Kasumi-1 (cell line): ENCODE data around the gene CTNND2.

Experiments used
- DNase-seq, 2 experiments: peaks; one replicate each; lab custom pipeline; 2025; lab: John Stamatoyannopoulos, UW

Gene CTNND2

DNA sequence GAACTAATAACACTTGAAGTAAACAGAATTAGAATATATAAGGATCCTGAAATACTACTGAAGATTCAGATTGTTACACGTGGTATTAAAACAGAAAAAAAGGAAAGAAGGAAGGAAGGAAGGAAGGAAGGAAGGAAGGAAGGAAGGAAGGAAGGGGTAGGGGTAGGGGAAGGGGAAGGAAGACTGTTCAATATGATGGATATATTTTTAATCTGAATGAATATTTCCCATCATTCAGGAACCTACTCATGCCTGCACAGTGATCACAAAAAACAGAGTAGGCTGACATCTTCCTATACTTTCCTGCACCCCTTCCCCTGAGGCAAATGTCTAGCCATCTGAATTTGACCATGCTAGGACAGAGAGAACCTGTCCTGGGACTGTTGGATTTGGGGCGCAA is 133.9 kb downstream of the CTNND2 start:
- no peak for DNase-seq

DNA sequence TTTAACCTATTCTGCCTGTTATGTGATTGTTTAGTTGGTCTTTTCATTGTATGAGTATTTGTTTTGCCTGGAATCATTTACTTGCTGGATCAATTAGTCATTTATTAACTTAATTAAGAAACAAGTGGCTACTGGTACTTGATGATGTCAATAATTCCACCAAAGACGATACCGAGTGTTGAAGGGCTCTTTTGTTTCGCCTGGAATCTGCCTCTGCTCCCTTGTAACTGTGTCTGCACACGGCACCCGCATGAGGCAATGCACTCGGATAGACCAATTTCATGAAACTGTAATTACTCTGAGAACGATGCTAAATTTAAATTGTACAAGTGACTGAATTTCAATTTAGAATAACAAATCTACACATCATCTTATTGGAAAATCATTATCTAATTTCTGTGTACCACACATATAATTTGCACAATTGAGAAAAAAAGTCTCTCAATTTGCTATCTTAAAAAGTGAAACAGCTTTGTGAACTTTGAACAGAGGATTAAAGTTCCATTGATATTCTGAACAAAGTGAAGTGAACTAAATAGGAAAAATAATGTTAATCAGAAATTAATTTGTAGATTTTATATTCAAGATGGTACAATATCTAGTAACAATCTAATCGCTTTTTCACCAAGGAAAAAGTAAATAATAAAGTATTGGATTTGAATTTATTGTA is 143.2 kb downstream of the CTNND2 start:
- DNase-seq = no peak

- no peak for DNase-seq
Observed at GRCh38 chr5:11758321-11758720, 145.9 kb downstream of the CTNND2 start.

GRCh38 chr5:11757661-11758060 is 146.6 kb downstream of the CTNND2 start:
- DNase-seq = no peak

GRCh38 chr5:11737010-11737409 is 167.2 kb downstream of the CTNND2 start:
- DNase-seq = no peak

- no peak for DNase-seq
Observed at GRCh38 chr5:11734369-11734768, 169.9 kb downstream of the CTNND2 start.

GRCh38 chr5:11733840-11734192 is 170.4 kb downstream of the CTNND2 start:
- DNase-seq = no peak

- DNase-seq = no peak
Observed at GRCh38 chr5:11733185-11733839, 170.9 kb downstream of the CTNND2 start.

GRCh38 chr5:11724940-11725339 is 179.3 kb downstream of the CTNND2 start:
- no peak for DNase-seq

DNA sequence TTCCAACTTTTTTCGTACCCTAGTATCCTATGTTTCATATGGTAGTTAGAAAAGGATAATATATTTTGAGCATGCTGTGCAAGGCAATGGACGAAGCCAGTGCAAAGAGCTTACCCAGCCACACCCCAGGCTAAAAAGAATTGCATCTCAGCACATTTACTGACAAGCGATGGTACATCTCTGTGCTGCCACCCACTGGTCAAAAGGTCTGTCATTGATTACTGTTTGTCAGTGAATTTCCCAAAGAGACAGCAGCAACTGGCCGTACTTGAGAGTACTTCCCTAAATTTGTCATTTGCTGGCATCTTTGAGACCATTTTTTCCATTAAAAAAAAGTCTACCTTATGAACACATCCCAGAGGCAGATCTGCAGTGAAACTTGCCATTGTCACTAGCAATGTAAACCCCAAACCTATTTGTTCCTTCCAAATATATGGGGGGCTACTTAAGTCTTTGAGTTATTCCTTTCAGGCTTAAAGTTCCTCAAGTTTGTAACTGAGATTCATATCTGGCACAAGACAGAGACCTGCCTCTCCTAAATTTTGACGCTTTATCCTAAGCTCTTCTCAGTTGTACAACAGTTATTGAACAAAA is 184.3 kb downstream of the CTNND2 start:
- DNase-seq = peak; percentile 76 to 82

DNA sequence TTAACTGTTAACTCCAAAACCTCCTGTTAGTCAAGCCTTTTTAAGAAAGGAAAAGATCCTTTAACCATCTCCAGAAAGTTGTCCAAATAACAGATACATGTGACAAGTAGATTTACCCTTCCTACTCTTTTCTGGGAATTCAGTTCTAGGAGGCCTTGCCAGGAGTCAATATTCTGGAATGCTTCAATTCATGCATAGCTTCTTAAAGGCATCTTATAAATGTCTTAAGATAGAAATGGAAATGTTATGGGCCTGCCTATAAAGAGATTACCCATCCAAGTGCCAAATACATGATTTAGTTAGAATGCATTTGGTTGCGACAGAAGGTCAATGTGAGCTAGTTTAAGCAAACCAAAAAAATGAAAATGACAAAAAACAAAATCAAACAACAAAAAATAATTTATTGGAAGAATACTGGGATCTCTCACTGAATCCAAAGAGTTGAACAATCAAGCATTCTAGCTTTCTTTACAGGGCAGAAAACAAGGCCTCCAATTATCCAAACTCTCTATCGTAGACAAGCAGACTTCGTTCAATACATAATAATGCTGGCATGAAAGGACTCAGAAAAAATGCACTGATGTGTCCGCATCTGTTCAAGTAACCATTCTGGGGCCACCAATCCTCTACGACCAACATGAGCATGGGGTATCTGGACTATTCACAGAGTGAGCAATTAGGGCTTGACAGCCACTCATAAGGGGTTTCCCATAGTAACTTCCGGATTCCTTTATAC is 188.6 kb downstream of the CTNND2 start:
- no peak for DNase-seq

DNA sequence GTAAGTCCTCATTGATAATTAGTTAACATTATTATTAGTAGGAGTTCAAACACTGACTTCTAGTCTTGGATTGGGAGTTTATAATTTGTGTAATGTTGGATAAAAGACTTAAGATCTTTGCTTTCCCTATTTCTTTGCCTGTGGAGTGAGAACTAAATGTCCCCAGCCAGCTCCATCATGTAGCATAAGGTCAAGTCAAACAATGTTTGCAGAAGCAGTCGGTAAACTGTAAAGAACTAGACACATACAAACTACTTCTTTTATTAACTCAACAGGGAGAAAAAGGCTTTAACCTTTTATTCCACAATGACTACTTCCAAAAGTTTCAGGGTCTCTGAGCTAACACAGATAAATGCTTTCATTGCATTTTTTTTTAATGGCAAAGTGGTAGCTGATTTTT is 192.3 kb downstream of the CTNND2 start:
- no peak for DNase-seq

DNA sequence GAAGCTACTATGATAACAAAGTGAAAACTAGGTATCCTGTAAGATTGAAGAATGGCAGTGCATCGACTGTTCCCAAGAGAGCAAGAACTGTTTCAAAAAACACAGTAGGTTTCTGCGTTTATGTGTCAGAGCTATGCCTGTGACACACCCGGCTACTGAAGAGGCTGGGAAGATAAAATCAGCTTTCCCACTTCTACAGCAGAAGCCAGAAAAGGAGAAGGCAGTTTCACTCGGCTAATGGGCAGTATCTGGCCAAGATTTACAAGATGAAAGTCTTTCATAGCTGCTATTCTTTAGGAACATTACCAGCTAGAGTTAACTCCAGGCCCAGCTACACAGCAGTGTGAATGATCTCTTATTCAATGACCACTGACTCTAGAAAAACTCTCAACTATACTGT is 195.2 kb downstream of the CTNND2 start:
- no peak for DNase-seq

DNA sequence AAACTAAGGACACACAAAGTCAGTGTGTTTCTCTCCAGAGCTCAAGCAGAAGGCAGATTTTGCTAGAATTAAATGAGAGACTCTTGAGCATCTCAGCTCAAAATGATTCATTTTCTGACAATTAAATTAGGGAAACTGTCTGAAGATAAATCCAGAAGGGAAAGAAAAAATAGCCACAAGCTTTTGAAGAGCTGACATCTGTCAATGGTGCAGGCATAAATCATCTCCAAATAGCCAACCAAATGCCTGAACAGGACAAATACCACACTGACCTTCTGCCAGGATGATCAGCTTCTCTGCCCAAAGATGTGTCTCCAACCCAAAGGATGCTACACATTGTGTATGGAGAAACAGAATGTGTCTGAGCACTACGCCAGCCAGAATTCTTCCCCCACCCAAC is 199.3 kb downstream of the CTNND2 start:
- no peak for DNase-seq

DNA sequence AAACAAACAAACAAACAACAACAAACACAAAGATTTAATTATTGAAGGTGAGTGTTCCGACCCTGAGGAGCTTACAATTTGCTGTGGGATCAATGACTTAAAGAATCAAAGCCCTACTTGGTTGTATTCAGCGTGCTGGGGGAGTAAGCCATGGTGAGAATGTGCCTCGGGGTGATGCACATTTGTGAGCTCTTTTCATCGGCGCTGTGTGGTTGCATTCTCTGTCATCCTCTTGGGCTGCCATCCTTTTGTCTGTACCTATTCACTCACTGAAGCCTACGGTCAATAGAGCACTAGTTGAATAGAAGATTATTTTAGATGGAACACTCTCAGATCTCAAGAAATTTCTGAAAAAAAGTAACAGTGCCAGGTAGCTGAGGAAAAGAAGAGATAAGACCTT is 203.9 kb downstream of the CTNND2 start:
- DNase-seq = no peak

GRCh38 chr5:11692636-11693035 is 211.6 kb downstream of the CTNND2 start:
- no peak for DNase-seq

- DNase-seq = no peak
Observed at GRCh38 chr5:11687498-11687897, 216.7 kb downstream of the CTNND2 start.

- DNase-seq = peak; percentile 33 to 58
Observed at GRCh38 chr5:11684607-11685006, 219.6 kb downstream of the CTNND2 start.

- DNase-seq = no peak
Observed at GRCh38 chr5:11683666-11684065, 220.6 kb downstream of the CTNND2 start.

- DNase-seq = no peak
Observed at GRCh38 chr5:11681796-11682195, 222.4 kb downstream of the CTNND2 start.

GRCh38 chr5:11679676-11680075 is 224.6 kb downstream of the CTNND2 start:
- no peak for DNase-seq

DNA sequence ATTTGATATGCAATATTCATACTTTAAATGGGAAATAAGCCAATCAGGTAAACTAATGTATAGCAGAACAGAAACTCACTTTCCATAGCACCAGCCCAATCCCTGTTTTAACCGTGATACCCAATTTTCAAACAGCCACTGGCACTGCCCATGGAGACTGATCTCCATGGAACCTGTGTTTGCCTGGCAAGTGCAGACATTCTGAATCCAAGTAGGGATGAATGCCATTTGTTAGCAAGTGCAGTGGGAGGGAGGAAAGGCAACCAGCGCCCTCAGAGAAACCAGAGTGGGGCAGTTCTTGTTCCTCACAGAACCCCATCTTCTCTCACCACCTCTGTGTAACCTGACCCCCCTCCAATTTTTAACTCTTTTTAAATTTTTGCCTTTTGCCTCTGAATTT is 229.1 kb downstream of the CTNND2 start:
- no peak for DNase-seq
